ENCODE data around the gene CPA4. TPM values are rescaled to one million over a fixed set of nuclear protein-coding genes. Genes with fewer than 3 reads are reported as not detected.

The CPA4 gene
- total RNA-seq, 2 donors from 2014 or later: 9.6 to 10.2 TPM

- no peak overlapping the region for H3K27ac ChIP-seq
- 62 to 80% methylated on average over 7 of the region's 7 CpGs for WGBS, 2 donors
- H3K4me3 ChIP-seq: no peak overlapping the region
- H3K9me3 ChIP-seq: no peaks in the 10 kb centered on the region
- H3K4me1 ChIP-seq: peaks cover 8% of the 10 kb centered on the region
- ATAC-seq (no peak), DNase-seq (no peak)
- no peaks in the 10 kb centered on the region for H3K36me3 ChIP-seq (replicated peaks in 1 of 2; ENCODE audit: insufficient read depth in 1 of 2, low read depth in 2 of 2)
- H3K27me3 ChIP-seq: no peaks in the 10 kb centered on the region
- intact Hi-C loops (cut with DNase I): loop anchor here (10.0 kb wide), 1 partner anchor 45 kb away; the partner anchor contains the start of gene CPA5
- TF ChIP-seq POLR2A (IDR thresholded peaks at IDR 0.05) (no peak), CTCF (IDR thresholded peaks at IDR 0.05) (no peak)
These were observed 6.9 kb downstream of the CPA4 start for GRCh38 chr7:130299866-130300265.

- TF ChIP-seq CTCF (IDR thresholded peaks at IDR 0.05): no peak
- no peak for TF ChIP-seq POLR2A (IDR thresholded peaks at IDR 0.05)
- ATAC-seq: no peak
- DNase-seq: no peak
- Histone ChIP-seq H3K4me1 (peaks cover 8% of the 10 kb centered on the region), H3K27ac (no peak overlapping the region), H3K27me3 (no peaks in the 10 kb centered on the region), H3K36me3 (replicated peaks in 1 of 2; ENCODE audit: insufficient read depth in 1 of 2, low read depth in 2 of 2) (no peaks in the 10 kb centered on the region), H3K4me3 (no peak overlapping the region), H3K9me3 (no peaks in the 10 kb centered on the region)
- intact Hi-C loops (cut with DNase I): no loop called here
- 83 to 91% methylated on average over 7 to 8 of the region's 8 CpGs for WGBS, 2 donors
These were observed 8.6 kb downstream of the CPA4 start for GRCh38 chr7:130301501-130302020.

- DNase-seq (no peak), ATAC-seq (no peak)
- H3K4me3 ChIP-seq: no peak overlapping the region
- no peaks in the 10 kb centered on the region for H3K27me3 ChIP-seq
- intact Hi-C loops (cut with DNase I): no loop called here
- H3K36me3 ChIP-seq (replicated peaks in 1 of 2; ENCODE audit: insufficient read depth in 1 of 2, low read depth in 2 of 2): no peaks in the 10 kb centered on the region
- TF ChIP-seq POLR2A (IDR thresholded peaks at IDR 0.05) (no peak), CTCF (IDR thresholded peaks at IDR 0.05) (no peak)
- no peaks in the 10 kb centered on the region for H3K9me3 ChIP-seq
- H3K4me1 ChIP-seq: peaks cover 8% of the 10 kb centered on the region
- no peak overlapping the region for H3K27ac ChIP-seq
These were observed 9.7 kb downstream of the CPA4 start for GRCh38 chr7:130302649-130303048.

GRCh38 chr7:130303127-130303526, 10.2 kb downstream of the CPA4 start:
- TF ChIP-seq CTCF (IDR thresholded peaks at IDR 0.05) (no peak), POLR2A (IDR thresholded peaks at IDR 0.05) (no peak)
- Histone ChIP-seq H3K4me3 (no peak overlapping the region), H3K27me3 (no peaks in the 10 kb centered on the region), H3K4me1 (peaks cover 8% of the 10 kb centered on the region), H3K9me3 (no peaks in the 10 kb centered on the region), H3K27ac (no peak overlapping the region), H3K36me3 (replicated peaks in 1 of 2; ENCODE audit: insufficient read depth in 1 of 2, low read depth in 2 of 2) (no peaks in the 10 kb centered on the region)
- WGBS, 2 donors: 17 to 21% methylated on average over 2 of the region's 2 CpGs
- intact Hi-C loops (cut with DNase I): no loop called here
- DNase-seq (no peak), ATAC-seq (no peak)

GRCh38 chr7:130303551-130303950, 10.6 kb downstream of the CPA4 start:
- Histone ChIP-seq H3K4me3 (no peak overlapping the region), H3K9me3 (no peaks in the 10 kb centered on the region), H3K27me3 (no peaks in the 10 kb centered on the region), H3K36me3 (replicated peaks in 1 of 2; ENCODE audit: insufficient read depth in 1 of 2, low read depth in 2 of 2) (no peaks in the 10 kb centered on the region), H3K27ac (no peak overlapping the region), H3K4me1 (peaks cover 8% of the 10 kb centered on the region)
- intact Hi-C loops (cut with DNase I): no loop called here
- WGBS, 2 donors: 63 to 73% methylated on average over 5 of the region's 5 CpGs
- no peak for TF ChIP-seq POLR2A (IDR thresholded peaks at IDR 0.05)
- TF ChIP-seq CTCF (IDR thresholded peaks at IDR 0.05): no peak
- DNase-seq (no peak), ATAC-seq (no peak)
